ENCODE results near the gene SUZ12.
"Not testable (repeated sequence)": the region's sequence is repeated elsewhere in the genome, so short reads cannot be mapped to it uniquely, and the experiment has no call there.

Gene SUZ12

GRCh38 chr17:32015245-32016013 is 78.6 kb downstream of the SUZ12 start:
- no peak for DNase-seq
- intact Hi-C loops (cut with DNase I; ENCODE audit: low total_unique reads) = no loop called here
- TF ChIP-seq CTCF (IDR thresholded peaks at IDR 0.05) = no peak

GRCh38 chr17:32016231-32016630 is 79.4 kb downstream of the SUZ12 start:
- TF ChIP-seq CTCF (IDR thresholded peaks at IDR 0.05) = no peak
- Histone ChIP-seq H3K27ac (no peak overlapping the region), H3K9me3 (no peaks in the 10 kb centered on the region), H3K4me1 (peaks cover 0 to 9% (median 4%) of the 10 kb centered on the region in 4 donors), H3K4me3 (no peak overlapping the region), H3K27me3 (no peaks in the 10 kb centered on the region), H3K36me3 (peaks cover 6 to 15% (median 12%) of the 10 kb centered on the region in 3 donors)
- intact Hi-C loops (cut with DNase I; ENCODE audit: low total_unique reads) = no loop called here
- DNase-seq = no peak

More at GRCh38 chr17:32015245-32016013, 78.6 kb downstream of the SUZ12 start:
- no peaks in the 10 kb centered on the region for H3K27me3 ChIP-seq
- H3K4me1 ChIP-seq = peaks cover 0 to 1% (median 0%) of the 10 kb centered on the region in 4 donors
- no peaks in the 10 kb centered on the region for H3K9me3 ChIP-seq
- H3K36me3 ChIP-seq = peaks cover 6 to 12% (median 8%) of the 10 kb centered on the region in 3 donors
- no peak overlapping the region for H3K4me3 ChIP-seq
- no peak overlapping the region for H3K27ac ChIP-seq

GRCh38 chr17:32019228-32019627 is 82.4 kb downstream of the SUZ12 start:
- H3K36me3 ChIP-seq = peaks cover 6 to 30% (median 24%) of the 10 kb centered on the region in 3 donors
- no peak overlapping the region for H3K4me3 ChIP-seq
- no peak for DNase-seq
- no peak overlapping the region for H3K27ac ChIP-seq
- H3K27me3 ChIP-seq = no peaks in the 10 kb centered on the region
- no peaks in the 10 kb centered on the region for H3K9me3 ChIP-seq
- H3K4me1 ChIP-seq = peaks cover 0 to 12% (median 4%) of the 10 kb centered on the region in 4 donors
- no peak for TF ChIP-seq CTCF (IDR thresholded peaks at IDR 0.05)
- intact Hi-C loops (cut with DNase I; ENCODE audit: low total_unique reads) = no loop called here

DNA sequence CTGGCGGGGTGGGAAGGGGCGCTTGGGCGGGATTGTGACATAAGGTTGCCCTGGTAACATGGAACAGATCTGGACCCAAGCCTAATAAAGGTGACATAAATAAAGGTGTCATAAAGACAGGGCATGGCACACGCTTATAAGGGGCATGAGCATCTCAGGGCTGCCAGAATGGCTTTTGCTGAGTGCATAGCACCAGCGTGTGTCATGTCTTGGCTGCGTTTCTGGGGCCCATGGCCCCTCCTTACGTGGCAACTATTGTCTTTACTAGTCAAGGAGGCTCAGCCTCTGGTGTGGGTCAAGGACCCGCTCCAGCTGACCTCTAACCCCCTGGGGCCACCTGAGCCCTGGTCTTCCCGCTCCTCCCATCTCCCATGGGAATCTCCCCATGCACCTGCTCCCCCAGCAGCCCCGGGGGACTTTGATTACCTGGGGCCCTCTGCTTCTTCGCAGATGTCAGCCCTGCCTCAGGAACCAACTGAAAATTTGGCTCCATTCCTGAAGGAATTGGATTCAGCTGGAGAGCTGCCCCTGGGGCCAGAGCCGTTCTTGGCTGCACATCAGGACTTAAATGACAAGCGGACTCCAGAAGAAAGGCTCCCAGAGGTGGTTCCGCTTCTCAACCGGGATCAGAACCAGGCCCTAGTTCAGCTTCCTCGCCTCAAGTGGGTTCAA is 84.3 kb downstream of the SUZ12 start:
- TF ChIP-seq CTCF (IDR thresholded peaks at IDR 0.05) = no peak
- intact Hi-C loops (cut with DNase I; ENCODE audit: low total_unique reads) = no loop called here
- Histone ChIP-seq H3K4me1 (peaks cover 0 to 12% (median 4%) of the 10 kb centered on the region in 4 donors), H3K27ac (no peak overlapping the region), H3K36me3 (peaks cover 6 to 30% (median 25%) of the 10 kb centered on the region in 3 donors), H3K27me3 (no peaks in the 10 kb centered on the region), H3K4me3 (no peak overlapping the region), H3K9me3 (no peaks in the 10 kb centered on the region)
- no peak for DNase-seq

GRCh38 chr17:32021615-32021955 is 84.8 kb downstream of the SUZ12 start:
- no peak overlapping the region for H3K4me3 ChIP-seq
- TF ChIP-seq CTCF (IDR thresholded peaks at IDR 0.05) = no peak
- intact Hi-C loops (cut with DNase I; ENCODE audit: low total_unique reads) = no loop called here
- DNase-seq = no peak
- peaks cover 6 to 35% (median 30%) of the 10 kb centered on the region in 3 donors for H3K36me3 ChIP-seq
- no peak overlapping the region for H3K27ac ChIP-seq
- H3K27me3 ChIP-seq = no peaks in the 10 kb centered on the region
- peaks cover 0 to 12% (median 4%) of the 10 kb centered on the region in 4 donors for H3K4me1 ChIP-seq
- H3K9me3 ChIP-seq = no peaks in the 10 kb centered on the region

GRCh38 chr17:32022554-32022953 is 85.7 kb downstream of the SUZ12 start:
- not testable (repeated sequence) for H3K9me3 ChIP-seq, DNase-seq
- H3K36me3 ChIP-seq = peaks cover 6 to 40% (median 36%) of the 10 kb centered on the region in 3 donors

DNA sequence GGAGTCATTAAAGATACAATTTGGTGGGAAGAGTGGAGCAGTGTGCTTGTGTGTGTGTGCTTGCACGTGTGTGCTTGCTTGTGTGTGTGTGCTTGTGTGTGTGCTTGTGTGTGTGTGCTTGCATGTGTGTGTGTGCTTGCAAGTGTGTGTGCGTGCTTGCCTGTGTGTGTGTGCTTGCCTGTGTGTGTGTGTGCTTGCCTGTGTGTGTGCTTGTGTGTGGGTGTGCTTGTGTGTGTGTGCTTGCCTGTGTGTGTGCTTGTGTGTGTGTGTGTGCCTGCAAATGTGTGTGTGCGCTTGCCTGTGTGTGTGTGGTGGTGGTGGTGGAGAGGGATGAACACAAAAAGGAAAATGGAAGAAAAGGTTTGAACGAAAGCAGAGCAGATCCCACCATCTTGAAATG is 90.5 kb downstream of the SUZ12 start:
- H3K27ac ChIP-seq; H3K4me1 ChIP-seq; H3K27me3 ChIP-seq; H3K4me3 ChIP-seq; intact Hi-C loops (cut with DNase I; ENCODE audit: low total_unique reads); DNase-seq; H3K9me3 ChIP-seq: not testable (repeated sequence)
- peaks cover 0 to 17% (median 15%) of the 10 kb centered on the region in 3 donors for H3K36me3 ChIP-seq

More at GRCh38 chr17:32022554-32022953, 85.7 kb downstream of the SUZ12 start:
- intact Hi-C loops (cut with DNase I; ENCODE audit: low total_unique reads); H3K27ac ChIP-seq; H3K27me3 ChIP-seq; H3K4me3 ChIP-seq: not testable (repeated sequence)
- peaks cover 0 to 12% (median 4%) of the 10 kb centered on the region in 4 donors for H3K4me1 ChIP-seq
